WTC11 (cell line): ENCODE measurements around the gene HINFP. TPM values are rescaled to one million over a fixed set of nuclear protein-coding genes. Genes with fewer than 3 reads are reported as not detected.

Experiments
- ATAC-seq: fragments of 200-7000 bp; cut with Tn5 transposase; 2 replicates; pipeline ENCODE4 v1.10.0; 2021; ENCODE audit warnings: mild to moderate bottlenecking, moderate library complexity
- CTCF ChIA-PET: fragments of 300-600 bp; sonication (Branson Sonifier 250); formaldehyde crosslinking; loops from one replicate; lab custom pipeline; 2021; ENCODE audit warnings: antibody characterized with exemption; lab: Charles Lee
- POLR2A ChIA-PET: fragments of 350-600 bp; sonication (Branson Sonifier 250); formaldehyde crosslinking; loops from one replicate; lab custom pipeline; 2021; ENCODE audit warnings: antibody characterized with exemption; lab: Charles Lee
- DNase-seq: peaks from one replicate; pipeline ENCODE4 v3.0.0; 2021; ENCODE audit warnings: low spot score
- H3K27ac Mint-ChIP-seq: 2 replicates; pipeline ENCODE4 v1.8.0; 2021; ENCODE audit warnings: mixed read lengths
- H3K27me3 Mint-ChIP-seq: 2 replicates; pipeline ENCODE4 v1.8.0; 2021; ENCODE audit warnings: low read depth, mild to moderate bottlenecking, moderate library complexity, mixed read lengths
- H3K36me3 Mint-ChIP-seq: 2 replicates; pipeline ENCODE4 v1.8.0; 2021; ENCODE audit warnings: mixed read lengths
- H3K4me1 Mint-ChIP-seq: 2 replicates; pipeline ENCODE4 v1.8.0; 2022; ENCODE audit warnings: mixed read lengths
- H3K4me3 Mint-ChIP-seq: 2 replicates; pipeline ENCODE4 v1.8.0; 2021; ENCODE audit warnings: mild to moderate bottlenecking, moderate library complexity, mixed read lengths
- H3K9me3 Mint-ChIP-seq: 2 replicates; pipeline ENCODE4 v1.8.0; 2021; ENCODE audit warnings: mixed read lengths
- ESRRA ChIP-seq: sonication (generic); formaldehyde crosslinking; IDR thresholded peaks from 2 replicates; pipeline ENCODE4 v1.8.1; 2022; ENCODE audit warnings: mild to moderate bottlenecking, missing genetic modification reagents, borderline replicate concordance
- FOXJ3 ChIP-seq: sonication (generic); formaldehyde crosslinking; IDR thresholded peaks from 2 replicates; pipeline ENCODE4 v1.9.0; 2021; ENCODE audit warnings: missing genetic modification reagents, mild to moderate bottlenecking, borderline replicate concordance
- JAZF1 ChIP-seq: fragments of 250-450 bp; sonication (Bioruptor Pico); IDR thresholded peaks from 2 replicates; pipeline ENCODE4 v1.9.0; 2021; ENCODE audit warnings: moderate library complexity, mild to moderate bottlenecking, inconsistent platforms
- NFATC4 ChIP-seq: fragments of 250-450 bp; sonication (Bioruptor Pico); IDR thresholded peaks from 2 replicates; pipeline ENCODE4 v1.9.0; 2021; ENCODE audit warnings: mild to moderate bottlenecking
- NR2C2 ChIP-seq: sonication (generic); formaldehyde crosslinking; IDR thresholded peaks from 2 replicates; pipeline ENCODE4 v1.8.0; 2022; ENCODE audit warnings: mild to moderate bottlenecking, missing genetic modification reagents
- SOX15 ChIP-seq: fragments of 250-450 bp; sonication (Bioruptor Pico); IDR thresholded peaks from 2 replicates; pipeline ENCODE4 v1.9.0; 2021; ENCODE audit warnings: mild to moderate bottlenecking
- TCF7 ChIP-seq: sonication (generic); formaldehyde crosslinking; IDR thresholded peaks from 2 replicates; pipeline ENCODE4 v1.8.0; 2022; ENCODE audit warnings: mild to moderate bottlenecking, low read depth, missing genetic modification reagents, moderate library complexity
- TEAD1 ChIP-seq: sonication (generic); formaldehyde crosslinking; IDR thresholded peaks from 2 replicates; pipeline ENCODE4 v1.8.0; 2022; ENCODE audit warnings: mild to moderate bottlenecking, missing genetic modification reagents
- ZNF219 ChIP-seq: sonication (generic); formaldehyde crosslinking; IDR thresholded peaks from 2 replicates; pipeline ENCODE4 v1.8.0; 2023; ENCODE audit warnings: missing genetic modification reagents, mild to moderate bottlenecking, borderline replicate concordance
- ZNF396 ChIP-seq: fragments of 250-450 bp; sonication (Bioruptor Pico); IDR thresholded peaks from 2 replicates; pipeline ENCODE4 v1.8.0; 2021; ENCODE audit warnings: mild to moderate bottlenecking, moderate library complexity, borderline replicate concordance
- ZNF416 ChIP-seq: fragments of 250-450 bp; sonication (Bioruptor Pico); IDR thresholded peaks from 2 replicates; pipeline ENCODE4 v1.9.0; 2021; ENCODE audit warnings: mild to moderate bottlenecking, inconsistent platforms
- ZNF423 ChIP-seq: fragments of 250-450 bp; sonication (Bioruptor Pico); IDR thresholded peaks from 2 replicates; pipeline ENCODE4 v2.1.2; 2022; ENCODE audit warnings: mild to moderate bottlenecking, moderate library complexity
- total RNA-seq: library from RNA; stranded (reverse); gene quantifications from 3 replicates; pipeline ENCODE4 v1.2.3, GENCODE V29; 2021
- TF ChIP-seq, protein P1 (sequence below): fragments of 200-600 bp; IDR thresholded peaks from 2 replicates; pipeline ENCODE4 v1.8.0; 2022; ENCODE audit warnings: antibody characterized with exemption
- TF ChIP-seq, protein P2 (sequence below): sonication (generic); formaldehyde crosslinking; conservative IDR thresholded peaks from 2 replicates; pipeline ENCODE4 v1.8.1; 2023; ENCODE audit warnings: mild to moderate bottlenecking, low read depth, missing genetic modification reagents, moderate library complexity
- TF ChIP-seq, protein P3 (sequence below): fragments of 250-450 bp; sonication (Bioruptor Pico); IDR thresholded peaks from 2 replicates; pipeline ENCODE4 v2.1.2; 2022; ENCODE audit warnings: mild to moderate bottlenecking, moderate library complexity
- TF ChIP-seq, protein P4 (sequence below): sonication (generic); formaldehyde crosslinking; IDR thresholded peaks from 2 replicates; pipeline ENCODE4 v1.8.1; 2023; ENCODE audit warnings: mild to moderate bottlenecking, missing genetic modification reagents, borderline replicate concordance
- TF ChIP-seq, protein P5 (sequence below): fragments of 250-450 bp; sonication (Bioruptor Pico); IDR thresholded peaks from 2 replicates; pipeline ENCODE4 v1.9.0; 2021; ENCODE audit warnings: mild to moderate bottlenecking
- TF ChIP-seq, protein P6 (sequence below): sonication (generic); formaldehyde crosslinking; IDR thresholded peaks from 2 replicates; pipeline ENCODE4 v1.8.0; 2022; ENCODE audit warnings: mild to moderate bottlenecking, missing genetic modification reagents

The HINFP gene
- total RNA-seq, 1 experiment from 2014 or later, result 35.4 TPM

DNA sequence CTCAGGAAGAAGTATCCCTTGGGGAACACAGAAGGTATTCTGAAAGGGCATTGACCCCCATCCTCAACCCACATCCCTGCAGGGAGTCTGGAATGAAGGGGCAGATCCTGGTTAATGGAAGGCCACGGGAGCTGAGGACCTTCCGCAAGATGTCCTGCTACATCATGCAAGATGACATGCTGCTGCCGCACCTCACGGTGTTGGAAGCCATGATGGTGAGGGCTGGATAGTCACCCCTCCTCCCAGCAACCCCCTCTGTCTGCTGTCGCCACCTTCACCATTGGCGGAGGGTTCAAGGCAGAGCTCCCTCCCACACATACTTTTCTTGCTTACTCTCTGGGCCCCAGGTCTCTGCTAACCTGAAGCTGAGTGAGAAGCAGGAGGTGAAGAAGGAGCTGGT is 32.8 kb downstream of the HINFP start:
- H3K27me3 Mint-ChIP-seq, result peaks cover 32% of the 10 kb centered on the region
- CTCF ChIA-PET, result interaction anchor here (1.0 to 5.1 kb wide), 7 partner anchors 12 to 184 kb away, joined by 3 to 38 read pairs (median 5); partner anchors contain the start of gene NLRX1

DNA sequence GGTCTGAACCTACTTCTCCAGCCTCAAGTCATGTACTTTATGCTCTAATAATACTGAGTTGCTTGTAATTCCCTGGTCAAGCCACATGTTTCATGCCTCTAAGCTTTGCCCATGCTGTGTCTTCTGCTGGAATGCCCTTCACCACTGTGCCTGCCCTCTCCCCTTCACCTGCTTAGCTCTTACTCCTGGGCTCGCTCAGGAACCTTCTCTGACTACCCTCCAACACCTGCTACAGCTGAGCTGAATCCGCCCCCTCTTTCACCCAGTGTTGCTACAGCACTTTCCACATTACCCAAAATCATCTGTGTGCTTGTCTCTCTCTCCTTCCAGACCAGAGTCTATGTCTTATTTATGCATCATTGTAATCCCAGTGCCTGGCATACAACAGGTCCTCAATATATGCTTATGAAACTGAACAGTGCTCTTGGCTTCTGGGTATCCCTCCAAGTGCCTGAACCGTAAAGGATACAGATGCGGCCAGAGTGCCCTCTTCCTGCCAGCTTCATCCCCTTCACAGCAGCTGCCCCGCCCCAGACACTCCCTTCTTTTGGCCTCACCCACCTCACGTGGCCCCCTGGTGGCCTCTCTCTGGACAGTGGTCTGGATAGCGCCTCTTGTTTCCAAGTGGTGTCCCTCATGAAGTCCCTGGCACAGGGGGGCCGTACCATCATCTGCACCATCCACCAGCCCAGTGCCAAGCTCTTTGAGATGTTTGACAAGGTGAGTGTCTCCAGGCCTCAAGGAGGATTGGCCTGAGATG is 34.5 kb downstream of the HINFP start:
- Mint-ChIP-seq H3K4me1 (peaks cover 12% of the 10 kb centered on the region), H3K4me3 (no peak overlapping the region), H3K27ac (no peak overlapping the region), H3K27me3 (peaks cover 16% of the 10 kb centered on the region), H3K9me3 (no peaks in the 10 kb centered on the region), H3K36me3 (no peaks in the 10 kb centered on the region)
- ChIA-PET POLR2A (no interaction called here), CTCF (interaction anchor here (0.6 to 5.1 kb wide), 12 partner anchors 9 to 166 kb away, joined by 3 to 38 read pairs (median 4); partner anchors contain the start of genes NLRX1 and VPS11)
- DNase-seq (peak; percentile 52), ATAC-seq (peak; percentile 59)
- TF ChIP-seq, protein P1, sequence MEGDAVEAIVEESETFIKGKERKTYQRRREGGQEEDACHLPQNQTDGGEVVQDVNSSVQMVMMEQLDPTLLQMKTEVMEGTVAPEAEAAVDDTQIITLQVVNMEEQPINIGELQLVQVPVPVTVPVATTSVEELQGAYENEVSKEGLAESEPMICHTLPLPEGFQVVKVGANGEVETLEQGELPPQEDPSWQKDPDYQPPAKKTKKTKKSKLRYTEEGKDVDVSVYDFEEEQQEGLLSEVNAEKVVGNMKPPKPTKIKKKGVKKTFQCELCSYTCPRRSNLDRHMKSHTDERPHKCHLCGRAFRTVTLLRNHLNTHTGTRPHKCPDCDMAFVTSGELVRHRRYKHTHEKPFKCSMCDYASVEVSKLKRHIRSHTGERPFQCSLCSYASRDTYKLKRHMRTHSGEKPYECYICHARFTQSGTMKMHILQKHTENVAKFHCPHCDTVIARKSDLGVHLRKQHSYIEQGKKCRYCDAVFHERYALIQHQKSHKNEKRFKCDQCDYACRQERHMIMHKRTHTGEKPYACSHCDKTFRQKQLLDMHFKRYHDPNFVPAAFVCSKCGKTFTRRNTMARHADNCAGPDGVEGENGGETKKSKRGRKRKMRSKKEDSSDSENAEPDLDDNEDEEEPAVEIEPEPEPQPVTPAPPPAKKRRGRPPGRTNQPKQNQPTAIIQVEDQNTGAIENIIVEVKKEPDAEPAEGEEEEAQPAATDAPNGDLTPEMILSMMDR, result peak; percentile 41; the same call in 1 of the 2 replicates
- no peak for TF ChIP-seq ZNF396 (CRISPR knock-in tag)

More for the DNA sequence above, 32.8 kb downstream of the HINFP start:
- Mint-ChIP-seq H3K27ac (no peak overlapping the region), H3K9me3 (no peaks in the 10 kb centered on the region), H3K4me3 (no peak overlapping the region)
- TF ChIP-seq, protein P2, sequence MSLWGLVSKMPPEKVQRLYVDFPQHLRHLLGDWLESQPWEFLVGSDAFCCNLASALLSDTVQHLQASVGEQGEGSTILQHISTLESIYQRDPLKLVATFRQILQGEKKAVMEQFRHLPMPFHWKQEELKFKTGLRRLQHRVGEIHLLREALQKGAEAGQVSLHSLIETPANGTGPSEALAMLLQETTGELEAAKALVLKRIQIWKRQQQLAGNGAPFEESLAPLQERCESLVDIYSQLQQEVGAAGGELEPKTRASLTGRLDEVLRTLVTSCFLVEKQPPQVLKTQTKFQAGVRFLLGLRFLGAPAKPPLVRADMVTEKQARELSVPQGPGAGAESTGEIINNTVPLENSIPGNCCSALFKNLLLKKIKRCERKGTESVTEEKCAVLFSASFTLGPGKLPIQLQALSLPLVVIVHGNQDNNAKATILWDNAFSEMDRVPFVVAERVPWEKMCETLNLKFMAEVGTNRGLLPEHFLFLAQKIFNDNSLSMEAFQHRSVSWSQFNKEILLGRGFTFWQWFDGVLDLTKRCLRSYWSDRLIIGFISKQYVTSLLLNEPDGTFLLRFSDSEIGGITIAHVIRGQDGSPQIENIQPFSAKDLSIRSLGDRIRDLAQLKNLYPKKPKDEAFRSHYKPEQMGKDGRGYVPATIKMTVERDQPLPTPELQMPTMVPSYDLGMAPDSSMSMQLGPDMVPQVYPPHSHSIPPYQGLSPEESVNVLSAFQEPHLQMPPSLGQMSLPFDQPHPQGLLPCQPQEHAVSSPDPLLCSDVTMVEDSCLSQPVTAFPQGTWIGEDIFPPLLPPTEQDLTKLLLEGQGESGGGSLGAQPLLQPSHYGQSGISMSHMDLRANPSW (CRISPR knock-in tag), result no peak
- TF ChIP-seq ZNF219 (CRISPR knock-in tag) (no peak), ESRRA (CRISPR knock-in tag) (no peak), TCF7 (no peak), ZNF416 (no peak), TEAD1 (no peak), JAZF1 (CRISPR knock-in tag) (no peak), NR2C2 (no peak), FOXJ3 (CRISPR knock-in tag) (no peak), SOX15 (no peak), ZNF423 (no peak), NFATC4 (CRISPR knock-in tag) (no peak)
- TF ChIP-seq, protein P3, sequence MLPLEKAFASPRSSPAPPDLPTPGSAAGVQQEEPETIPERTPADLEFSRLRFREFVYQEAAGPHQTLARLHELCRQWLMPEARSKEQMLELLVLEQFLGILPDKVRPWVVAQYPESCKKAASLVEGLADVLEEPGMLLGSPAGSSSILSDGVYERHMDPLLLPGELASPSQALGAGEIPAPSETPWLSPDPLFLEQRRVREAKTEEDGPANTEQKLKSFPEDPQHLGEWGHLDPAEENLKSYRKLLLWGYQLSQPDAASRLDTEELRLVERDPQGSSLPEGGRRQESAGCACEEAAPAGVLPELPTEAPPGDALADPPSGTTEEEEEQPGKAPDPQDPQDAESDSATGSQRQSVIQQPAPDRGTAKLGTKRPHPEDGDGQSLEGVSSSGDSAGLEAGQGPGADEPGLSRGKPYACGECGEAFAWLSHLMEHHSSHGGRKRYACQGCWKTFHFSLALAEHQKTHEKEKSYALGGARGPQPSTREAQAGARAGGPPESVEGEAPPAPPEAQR, result no peak
- TF ChIP-seq, protein P4, sequence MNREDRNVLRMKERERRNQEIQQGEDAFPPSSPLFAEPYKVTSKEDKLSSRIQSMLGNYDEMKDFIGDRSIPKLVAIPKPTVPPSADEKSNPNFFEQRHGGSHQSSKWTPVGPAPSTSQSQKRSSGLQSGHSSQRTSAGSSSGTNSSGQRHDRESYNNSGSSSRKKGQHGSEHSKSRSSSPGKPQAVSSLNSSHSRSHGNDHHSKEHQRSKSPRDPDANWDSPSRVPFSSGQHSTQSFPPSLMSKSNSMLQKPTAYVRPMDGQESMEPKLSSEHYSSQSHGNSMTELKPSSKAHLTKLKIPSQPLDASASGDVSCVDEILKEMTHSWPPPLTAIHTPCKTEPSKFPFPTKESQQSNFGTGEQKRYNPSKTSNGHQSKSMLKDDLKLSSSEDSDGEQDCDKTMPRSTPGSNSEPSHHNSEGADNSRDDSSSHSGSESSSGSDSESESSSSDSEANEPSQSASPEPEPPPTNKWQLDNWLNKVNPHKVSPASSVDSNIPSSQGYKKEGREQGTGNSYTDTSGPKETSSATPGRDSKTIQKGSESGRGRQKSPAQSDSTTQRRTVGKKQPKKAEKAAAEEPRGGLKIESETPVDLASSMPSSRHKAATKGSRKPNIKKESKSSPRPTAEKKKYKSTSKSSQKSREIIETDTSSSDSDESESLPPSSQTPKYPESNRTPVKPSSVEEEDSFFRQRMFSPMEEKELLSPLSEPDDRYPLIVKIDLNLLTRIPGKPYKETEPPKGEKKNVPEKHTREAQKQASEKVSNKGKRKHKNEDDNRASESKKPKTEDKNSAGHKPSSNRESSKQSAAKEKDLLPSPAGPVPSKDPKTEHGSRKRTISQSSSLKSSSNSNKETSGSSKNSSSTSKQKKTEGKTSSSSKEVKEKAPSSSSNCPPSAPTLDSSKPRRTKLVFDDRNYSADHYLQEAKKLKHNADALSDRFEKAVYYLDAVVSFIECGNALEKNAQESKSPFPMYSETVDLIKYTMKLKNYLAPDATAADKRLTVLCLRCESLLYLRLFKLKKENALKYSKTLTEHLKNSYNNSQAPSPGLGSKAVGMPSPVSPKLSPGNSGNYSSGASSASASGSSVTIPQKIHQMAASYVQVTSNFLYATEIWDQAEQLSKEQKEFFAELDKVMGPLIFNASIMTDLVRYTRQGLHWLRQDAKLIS (CRISPR knock-in tag), result no peak
- TF ChIP-seq, protein P5, sequence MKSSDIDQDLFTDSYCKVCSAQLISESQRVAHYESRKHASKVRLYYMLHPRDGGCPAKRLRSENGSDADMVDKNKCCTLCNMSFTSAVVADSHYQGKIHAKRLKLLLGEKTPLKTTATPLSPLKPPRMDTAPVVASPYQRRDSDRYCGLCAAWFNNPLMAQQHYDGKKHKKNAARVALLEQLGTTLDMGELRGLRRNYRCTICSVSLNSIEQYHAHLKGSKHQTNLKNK (CRISPR knock-in tag), result no peak
- TF ChIP-seq, protein P6, sequence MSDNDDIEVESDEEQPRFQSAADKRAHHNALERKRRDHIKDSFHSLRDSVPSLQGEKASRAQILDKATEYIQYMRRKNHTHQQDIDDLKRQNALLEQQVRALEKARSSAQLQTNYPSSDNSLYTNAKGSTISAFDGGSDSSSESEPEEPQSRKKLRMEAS, result no peak
- TF ChIP-seq, all 79 proteins: peak for 0
- POLR2A ChIA-PET, result interaction anchor here (0.7 to 0.8 kb wide), 2 partner anchors 156 to 491 kb away, joined by 3 read pairs; no protein-coding TSS in a partner anchor
- ATAC-seq (no peak), DNase-seq (no peak)
- Mint-ChIP-seq H3K36me3 (no peaks in the 10 kb centered on the region), H3K4me1 (peaks cover 7% of the 10 kb centered on the region; the same call in 1 of the 2 replicates)
